HEK293T (cell line): ENCODE measurements around the gene OPCML.

ENCODE experiments used
- CTCF ChIA-PET: fragments of 350-600 bp; formaldehyde crosslinking; extraction: SDS; loops from one replicate; lab custom pipeline; 2021; ENCODE audit warnings: antibody characterized with exemption, inconsistent platforms; lab: Yijun Ruan, JAX
- POLR2A ChIA-PET: fragments of 350-600 bp; formaldehyde crosslinking; extraction: SDS; loops from one replicate; lab custom pipeline; 2020; ENCODE audit warnings: antibody characterized with exemption, inconsistent platforms; lab: Yijun Ruan, JAX
- DNase-seq: peaks from one replicate; pipeline ENCODE4 v3.0.0; 2012; ENCODE audit warnings: mixed read lengths; ENCODE audit errors: extremely low spot score
- ARNT ChIP-seq: fragments of 450-650 bp; IDR thresholded peaks from 2 replicates; pipeline ENCODE4 v1.6.1; 2017; ENCODE audit warnings: mild to moderate bottlenecking
- BHLHE40 ChIP-seq: fragments of 450-650 bp; IDR thresholded peaks from 2 replicates; pipeline ENCODE4 v1.6.1; 2016; ENCODE audit warnings: mild to moderate bottlenecking, moderate library complexity, borderline replicate concordance
- CTBP1 ChIP-seq: fragments of 450-650 bp; IDR thresholded peaks from 2 replicates; pipeline ENCODE4 v1.6.1; 2016; ENCODE audit warnings: borderline replicate concordance
- ELF4 ChIP-seq: fragments of 450-650 bp; IDR thresholded peaks from 2 replicates; pipeline ENCODE4 v1.6.1; 2017; ENCODE audit warnings: antibody characterized with exemption
- FOXA1 ChIP-seq: fragments of 450-650 bp; IDR thresholded peaks from 2 replicates; pipeline ENCODE4 v1.6.1; 2016; ENCODE audit warnings: mild to moderate bottlenecking
- FOXK2 ChIP-seq: fragments of 450-650 bp; IDR thresholded peaks from 2 replicates; pipeline ENCODE4 v1.6.1; 2016; ENCODE audit warnings: mild to moderate bottlenecking
- FOXM1 ChIP-seq: fragments of 450-650 bp; IDR thresholded peaks from 2 replicates; pipeline ENCODE4 v1.6.1; 2017; ENCODE audit warnings: mild to moderate bottlenecking, borderline replicate concordance
- HDGF ChIP-seq: fragments of 450-650 bp; IDR thresholded peaks from 2 replicates; pipeline ENCODE4 v1.6.1; 2017; ENCODE audit warnings: antibody characterized with exemption, borderline replicate concordance
- L3MBTL2 ChIP-seq: fragments of 450-650 bp; conservative IDR thresholded peaks from 2 replicates; pipeline ENCODE4 v1.6.1; 2016; ENCODE audit warnings: mild to moderate bottlenecking
- LEF1 ChIP-seq: fragments of 450-650 bp; IDR thresholded peaks from 2 replicates; pipeline ENCODE4 v1.6.1; 2017; ENCODE audit warnings: mild to moderate bottlenecking, borderline replicate concordance
- NFRKB ChIP-seq: fragments of 450-650 bp; IDR thresholded peaks from 2 replicates; pipeline ENCODE4 v1.6.1; 2016; ENCODE audit warnings: mild to moderate bottlenecking, moderate library complexity
- PKNOX1 ChIP-seq: fragments of 450-650 bp; IDR thresholded peaks from 2 replicates; pipeline ENCODE4 v1.6.1; 2016
- SP1 ChIP-seq: fragments of 450-650 bp; IDR thresholded peaks from 2 replicates; pipeline ENCODE4 v1.6.1; 2017
- SUZ12 ChIP-seq: fragments of 450-650 bp; IDR thresholded peaks from 2 replicates; pipeline ENCODE4 v1.6.1; 2016; ENCODE audit warnings: mild to moderate bottlenecking
- TARDBP ChIP-seq: fragments of 450-650 bp; IDR thresholded peaks from 2 replicates; pipeline ENCODE4 v1.6.1; 2016
- ZNF384 ChIP-seq: fragments of 450-650 bp; IDR thresholded peaks from 2 replicates; pipeline ENCODE4 v1.6.1; 2016

Gene OPCML

GRCh38 chr11:133133050-133133449 is 399.3 kb downstream of the OPCML start:
- no peak for DNase-seq
- ChIA-PET CTCF (interaction anchor here (3.2 kb wide), 1 partner anchor 702 kb away, joined by 14 read pairs; no protein-coding TSS in a partner anchor), POLR2A (no interaction called here)
- TF ChIP-seq FOXA1 (no peak), HDGF (no peak), CTBP1 (no peak), TARDBP (no peak)

GRCh38 chr11:133127741-133128140 is 404.6 kb downstream of the OPCML start:
- ChIA-PET CTCF (no interaction called here), POLR2A (no interaction called here)
- no peak for TF ChIP-seq LEF1
- no peak for TF ChIP-seq BHLHE40
- TF ChIP-seq NFRKB: no peak
- TF ChIP-seq ARNT: no peak
- TF ChIP-seq FOXA1: no peak
- no peak for TF ChIP-seq ZNF384
- TF ChIP-seq HDGF: no peak
- DNase-seq: no peak

GRCh38 chr11:133123796-133124195 is 408.5 kb downstream of the OPCML start:
- ChIA-PET POLR2A (no interaction called here), CTCF (no interaction called here)
- DNase-seq: no peak
- TF ChIP-seq NFRKB (no peak), BHLHE40 (no peak), FOXK2 (no peak), ELF4 (no peak), PKNOX1 (no peak), FOXM1 (no peak), TARDBP (no peak), ARNT (no peak), CTBP1 (no peak), FOXA1 (no peak), SUZ12 (no peak), ZNF384 (no peak)

- CTCF ChIA-PET: no interaction called here
- no peak for DNase-seq
- TF ChIP-seq FOXM1: no peak
- POLR2A ChIA-PET: no interaction called here
Measured at GRCh38 chr11:133123366-133123765, 408.9 kb downstream of the OPCML start.

GRCh38 chr11:133122256-133122655 is 410.0 kb downstream of the OPCML start:
- ChIA-PET POLR2A (no interaction called here), CTCF (no interaction called here)
- TF ChIP-seq FOXM1: no peak
- TF ChIP-seq BHLHE40: no peak
- no peak for TF ChIP-seq CTBP1
- no peak for TF ChIP-seq FOXA1
- no peak for TF ChIP-seq SUZ12
- no peak for TF ChIP-seq PKNOX1
- TF ChIP-seq L3MBTL2: no peak
- DNase-seq: no peak

GRCh38 chr11:133118563-133119268 is 413.6 kb downstream of the OPCML start:
- DNase-seq: no peak
- no peak for TF ChIP-seq ZNF384
- TF ChIP-seq FOXK2: no peak
- no peak for TF ChIP-seq TARDBP
- TF ChIP-seq FOXA1: no peak
- no peak for TF ChIP-seq L3MBTL2
- TF ChIP-seq SP1: no peak
- no peak for TF ChIP-seq ARNT
- TF ChIP-seq LEF1: no peak
- no peak for TF ChIP-seq BHLHE40
- no peak for TF ChIP-seq CTBP1
- no peak for TF ChIP-seq FOXM1
- POLR2A ChIA-PET: no interaction called here
- CTCF ChIA-PET: no interaction called here

GRCh38 chr11:133115099-133115498 is 417.2 kb downstream of the OPCML start:
- DNase-seq: no peak
- POLR2A ChIA-PET: no interaction called here
- TF ChIP-seq FOXM1 (no peak), ZNF384 (no peak)
- CTCF ChIA-PET: no interaction called here

GRCh38 chr11:133107763-133108162 is 424.5 kb downstream of the OPCML start:
- no peak for TF ChIP-seq ZNF384
- TF ChIP-seq PKNOX1: no peak
- no peak for TF ChIP-seq HDGF
- no peak for TF ChIP-seq ELF4
- TF ChIP-seq SP1: no peak
- TF ChIP-seq L3MBTL2: no peak
- TF ChIP-seq ARNT: no peak
- no peak for TF ChIP-seq TARDBP
- TF ChIP-seq SUZ12: no peak
- TF ChIP-seq FOXK2: no peak
- TF ChIP-seq NFRKB: no peak
- TF ChIP-seq FOXA1: no peak
- no peak for TF ChIP-seq CTBP1
- no peak for TF ChIP-seq BHLHE40
- TF ChIP-seq FOXM1: no peak
- no peak for TF ChIP-seq LEF1
- DNase-seq: no peak
- ChIA-PET CTCF (no interaction called here), POLR2A (no interaction called here)
